ENCODE measurements around the gene HERC2. TPM values are rescaled to one million over a fixed set of nuclear protein-coding genes. Genes with fewer than 3 reads are reported as not detected.
"Not testable (repeated sequence)": the region's sequence is repeated elsewhere in the genome, so short reads cannot be mapped to it uniquely, and the experiment has no call there.

HERC2 gene
- polyA plus RNA-seq (2013, experiment 1 of 2), result 29.9 TPM
- polyA plus RNA-seq (2013, experiment 2 of 2), result 20.9 TPM

- H3K27ac ChIP-seq (ENCODE audit: low read depth, low read length, severe bottlenecking); H3K9me3 ChIP-seq (ENCODE audit: control insufficient read depth, low read length); H3K4me1 ChIP-seq (ENCODE audit: control insufficient read depth, insufficient read depth, low read length, poor library complexity, severe bottlenecking): not testable (repeated sequence)
- peaks cover 11% of the 10 kb centered on the region for H3K36me3 ChIP-seq (ENCODE audit: control insufficient read depth, insufficient read depth, low read length)
- peak within 1 kb of the TSS; percentile 22 for H3K4me3 ChIP-seq (ENCODE audit: extremely low read depth, insufficient read depth, low read length, poor library complexity, severe bottlenecking)
- WGBS, 2 experiments (ENCODE audit: insufficient coverage in 2 of 2), result no CpG with 5 or more reads among the region's 52 CpGs
Observed at GRCh38 chr15:28322129-28322588, at the start of gene HERC2. Gene HERC2 (minus strand): TSS chr15:28322179. CDS start chr15:28321433, 746 bp downstream.

- H3K4me3 ChIP-seq (ENCODE audit: extremely low read depth, insufficient read depth, low read length, poor library complexity, severe bottlenecking); H3K9me3 ChIP-seq (ENCODE audit: control insufficient read depth, low read length); H3K4me1 ChIP-seq (ENCODE audit: control insufficient read depth, insufficient read depth, low read length, poor library complexity, severe bottlenecking); H3K36me3 ChIP-seq (ENCODE audit: control insufficient read depth, insufficient read depth, low read length); H3K27ac ChIP-seq (ENCODE audit: low read depth, low read length, severe bottlenecking): not testable (repeated sequence)
- WGBS, 2 experiments (ENCODE audit: insufficient coverage in 2 of 2), result no CpG with 5 or more reads among the region's 17 CpGs
Observed at GRCh38 chr15:28365502-28365901, 43.5 kb upstream of the HERC2 start.

GRCh38 chr15:28357984-28358383, 36.0 kb upstream of the HERC2 start, which contains the start of gene GOLGA6L24:
Gene GOLGA6L24 (minus strand): TSS chr15:28358084. CDS start chr15:28358023, 61 bp downstream.
- H3K4me1 ChIP-seq (ENCODE audit: control insufficient read depth, insufficient read depth, low read length, poor library complexity, severe bottlenecking); H3K27ac ChIP-seq (ENCODE audit: low read depth, low read length, severe bottlenecking); H3K36me3 ChIP-seq (ENCODE audit: control insufficient read depth, insufficient read depth, low read length); H3K4me3 ChIP-seq (ENCODE audit: extremely low read depth, insufficient read depth, low read length, poor library complexity, severe bottlenecking); H3K9me3 ChIP-seq (ENCODE audit: control insufficient read depth, low read length): not testable (repeated sequence)
- WGBS, 2 experiments (ENCODE audit: insufficient coverage in 2 of 2), result no CpG with 5 or more reads among the region's 7 CpGs

- H3K9me3 ChIP-seq (ENCODE audit: control insufficient read depth, low read length); H3K4me1 ChIP-seq (ENCODE audit: control insufficient read depth, insufficient read depth, low read length, poor library complexity, severe bottlenecking); H3K27ac ChIP-seq (ENCODE audit: low read depth, low read length, severe bottlenecking): not testable (repeated sequence)
- H3K36me3 ChIP-seq (ENCODE audit: control insufficient read depth, insufficient read depth, low read length), result peaks cover 18% of the 10 kb centered on the region
- 0% methylated on average over 6 of the region's 39 CpGs; no CpG with 5 or more reads in 1 of the 2 experiments for WGBS, 2 experiments (ENCODE audit: insufficient coverage in 2 of 2)
- H3K4me3 ChIP-seq (ENCODE audit: extremely low read depth, insufficient read depth, low read length, poor library complexity, severe bottlenecking), result peak overlapping the region; percentile 22
Observed at GRCh38 chr15:28321358-28322078, 461 bp downstream of the HERC2 start.

- not testable (repeated sequence) for H3K27ac ChIP-seq (ENCODE audit: low read depth, low read length, severe bottlenecking); H3K4me3 ChIP-seq (ENCODE audit: extremely low read depth, insufficient read depth, low read length, poor library complexity, severe bottlenecking); H3K4me1 ChIP-seq (ENCODE audit: control insufficient read depth, insufficient read depth, low read length, poor library complexity, severe bottlenecking); H3K9me3 ChIP-seq (ENCODE audit: control insufficient read depth, low read length)
- peaks cover 29% of the 10 kb centered on the region for H3K36me3 ChIP-seq (ENCODE audit: control insufficient read depth, insufficient read depth, low read length)
- WGBS, 2 experiments (ENCODE audit: insufficient coverage in 2 of 2), result no CpG with 5 or more reads among the region's 1 CpG
Observed at GRCh38 chr15:28319725-28320124, 2.3 kb downstream of the HERC2 start.

GRCh38 chr15:28318828-28319227, 3.2 kb downstream of the HERC2 start:
- peaks cover 37% of the 10 kb centered on the region for H3K36me3 ChIP-seq (ENCODE audit: control insufficient read depth, insufficient read depth, low read length)
- WGBS, 2 experiments (ENCODE audit: insufficient coverage in 2 of 2), result no CpG with 5 or more reads among the region's 3 CpGs

GRCh38 chr15:28318122-28318521, 3.9 kb downstream of the HERC2 start:
- not testable (repeated sequence) for H3K4me3 ChIP-seq (ENCODE audit: extremely low read depth, insufficient read depth, low read length, poor library complexity, severe bottlenecking); H3K9me3 ChIP-seq (ENCODE audit: control insufficient read depth, low read length); H3K27ac ChIP-seq (ENCODE audit: low read depth, low read length, severe bottlenecking); H3K4me1 ChIP-seq (ENCODE audit: control insufficient read depth, insufficient read depth, low read length, poor library complexity, severe bottlenecking)
- 100% methylated on average over 2 to 4 of the region's 13 CpGs for WGBS, 2 experiments (ENCODE audit: insufficient coverage in 2 of 2)
- peaks cover 41% of the 10 kb centered on the region for H3K36me3 ChIP-seq (ENCODE audit: control insufficient read depth, insufficient read depth, low read length)

More at GRCh38 chr15:28318828-28319227, 3.2 kb downstream of the HERC2 start:
- not testable (repeated sequence) for H3K9me3 ChIP-seq (ENCODE audit: control insufficient read depth, low read length); H3K27ac ChIP-seq (ENCODE audit: low read depth, low read length, severe bottlenecking); H3K4me3 ChIP-seq (ENCODE audit: extremely low read depth, insufficient read depth, low read length, poor library complexity, severe bottlenecking); H3K4me1 ChIP-seq (ENCODE audit: control insufficient read depth, insufficient read depth, low read length, poor library complexity, severe bottlenecking)

GRCh38 chr15:28316958-28317357, 5.0 kb downstream of the HERC2 start:
- H3K9me3 ChIP-seq (ENCODE audit: control insufficient read depth, low read length); H3K4me3 ChIP-seq (ENCODE audit: extremely low read depth, insufficient read depth, low read length, poor library complexity, severe bottlenecking); H3K27ac ChIP-seq (ENCODE audit: low read depth, low read length, severe bottlenecking); H3K4me1 ChIP-seq (ENCODE audit: control insufficient read depth, insufficient read depth, low read length, poor library complexity, severe bottlenecking): not testable (repeated sequence)
- WGBS, 2 experiments (ENCODE audit: insufficient coverage in 2 of 2), result 83 to 93% methylated on average over 1 to 5 of the region's 7 CpGs
- H3K36me3 ChIP-seq (ENCODE audit: control insufficient read depth, insufficient read depth, low read length), result peaks cover 46% of the 10 kb centered on the region

- H3K9me3 ChIP-seq (ENCODE audit: control insufficient read depth, low read length); H3K4me1 ChIP-seq (ENCODE audit: control insufficient read depth, insufficient read depth, low read length, poor library complexity, severe bottlenecking); H3K27ac ChIP-seq (ENCODE audit: low read depth, low read length, severe bottlenecking); H3K4me3 ChIP-seq (ENCODE audit: extremely low read depth, insufficient read depth, low read length, poor library complexity, severe bottlenecking): not testable (repeated sequence)
- peaks cover 56% of the 10 kb centered on the region for H3K36me3 ChIP-seq (ENCODE audit: control insufficient read depth, insufficient read depth, low read length)
- no CpG with 5 or more reads among the region's 11 CpGs for WGBS, 2 experiments (ENCODE audit: insufficient coverage in 2 of 2)
Observed at GRCh38 chr15:28310454-28310853, 11.5 kb downstream of the HERC2 start.

GRCh38 chr15:28308718-28309117, 13.3 kb downstream of the HERC2 start:
- not testable (repeated sequence) for H3K27ac ChIP-seq (ENCODE audit: low read depth, low read length, severe bottlenecking)
- WGBS, 2 experiments (ENCODE audit: insufficient coverage in 2 of 2), result no CpG with 5 or more reads among the region's 5 CpGs

GRCh38 chr15:28305700-28306099, 16.3 kb downstream of the HERC2 start:
- H3K4me1 ChIP-seq (ENCODE audit: control insufficient read depth, insufficient read depth, low read length, poor library complexity, severe bottlenecking); H3K4me3 ChIP-seq (ENCODE audit: extremely low read depth, insufficient read depth, low read length, poor library complexity, severe bottlenecking); H3K27ac ChIP-seq (ENCODE audit: low read depth, low read length, severe bottlenecking); H3K9me3 ChIP-seq (ENCODE audit: control insufficient read depth, low read length): not testable (repeated sequence)
- peaks cover 28% of the 10 kb centered on the region for H3K36me3 ChIP-seq (ENCODE audit: control insufficient read depth, insufficient read depth, low read length)
- WGBS, 2 experiments (ENCODE audit: insufficient coverage in 2 of 2), result 80% methylated on average over 1 of the region's 2 CpGs; no CpG with 5 or more reads in 1 of the 2 experiments

More at GRCh38 chr15:28308718-28309117, 13.3 kb downstream of the HERC2 start:
- not testable (repeated sequence) for H3K4me1 ChIP-seq (ENCODE audit: control insufficient read depth, insufficient read depth, low read length, poor library complexity, severe bottlenecking); H3K4me3 ChIP-seq (ENCODE audit: extremely low read depth, insufficient read depth, low read length, poor library complexity, severe bottlenecking); H3K9me3 ChIP-seq (ENCODE audit: control insufficient read depth, low read length)
- H3K36me3 ChIP-seq (ENCODE audit: control insufficient read depth, insufficient read depth, low read length), result peaks cover 40% of the 10 kb centered on the region
